Memory B cell (primary cell): Measurements from ENCODE around the gene CEP55.

Source experiments
- ATAC-seq: fragments of 150-1000 bp; cut with Tn5 transposase; 2 replicates; pipeline ENCODE4 v1.10.0; 2021; ENCODE audit warnings: low read depth, mild to moderate bottlenecking, moderate library complexity
- DNase-seq, 2 donors: peaks; one replicate each; pipeline ENCODE4 v3.0.0; 2022; ENCODE audit warnings: low spot score in 2 of 2
- H3K27ac Mint-ChIP-seq: one replicate; pipeline ENCODE4 v1.8.0; 2022; ENCODE audit warnings: mild to moderate bottlenecking, moderate library complexity, mixed read lengths
- H3K27me3 Mint-ChIP-seq: one replicate; pipeline ENCODE4 v1.8.0; 2022; ENCODE audit warnings: mixed read lengths
- H3K36me3 Mint-ChIP-seq: one replicate; pipeline ENCODE4 v1.8.0; 2022; ENCODE audit warnings: mild to moderate bottlenecking, mixed read lengths
- H3K4me1 Mint-ChIP-seq: one replicate; pipeline ENCODE4 v1.8.0; 2022; ENCODE audit warnings: mixed read lengths
- H3K4me3 Mint-ChIP-seq: one replicate; pipeline ENCODE4 v1.8.0; 2022; ENCODE audit warnings: mild to moderate bottlenecking, moderate library complexity, mixed read lengths
- H3K9me3 Mint-ChIP-seq: one replicate; pipeline ENCODE4 v1.8.0; 2022; ENCODE audit warnings: mixed read lengths

Gene CEP55

DNA sequence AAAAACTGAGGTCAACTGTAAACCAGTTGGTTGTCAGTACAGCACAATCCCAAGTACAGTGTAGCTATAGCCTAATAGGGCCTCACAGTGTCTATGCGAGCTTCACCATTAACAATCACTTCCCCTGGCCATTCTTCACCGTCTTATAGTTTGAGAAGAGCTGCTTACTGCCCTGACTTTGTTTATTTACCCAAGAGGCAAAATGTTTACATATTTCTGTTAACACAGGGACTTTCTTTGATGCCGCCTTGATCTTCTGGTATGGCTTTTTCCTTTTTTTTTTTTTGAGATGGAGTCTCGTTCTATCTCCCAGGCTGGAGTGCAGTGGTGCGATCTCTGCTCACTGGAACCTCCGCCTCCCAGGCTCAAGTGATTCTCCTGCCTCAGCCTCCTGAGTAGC, 17.5 kb upstream of the CEP55 start:
- H3K9me3 Mint-ChIP-seq = no peaks in the 10 kb centered on the region
- H3K4me3 Mint-ChIP-seq = no peak overlapping the region
- ATAC-seq (no peak), DNase-seq (no peak)
- peaks cover 11% of the 10 kb centered on the region for H3K4me1 Mint-ChIP-seq
- no peaks in the 10 kb centered on the region for H3K36me3 Mint-ChIP-seq
- peaks cover 2% of the 10 kb centered on the region for H3K27me3 Mint-ChIP-seq
- no peak overlapping the region for H3K27ac Mint-ChIP-seq

DNA sequence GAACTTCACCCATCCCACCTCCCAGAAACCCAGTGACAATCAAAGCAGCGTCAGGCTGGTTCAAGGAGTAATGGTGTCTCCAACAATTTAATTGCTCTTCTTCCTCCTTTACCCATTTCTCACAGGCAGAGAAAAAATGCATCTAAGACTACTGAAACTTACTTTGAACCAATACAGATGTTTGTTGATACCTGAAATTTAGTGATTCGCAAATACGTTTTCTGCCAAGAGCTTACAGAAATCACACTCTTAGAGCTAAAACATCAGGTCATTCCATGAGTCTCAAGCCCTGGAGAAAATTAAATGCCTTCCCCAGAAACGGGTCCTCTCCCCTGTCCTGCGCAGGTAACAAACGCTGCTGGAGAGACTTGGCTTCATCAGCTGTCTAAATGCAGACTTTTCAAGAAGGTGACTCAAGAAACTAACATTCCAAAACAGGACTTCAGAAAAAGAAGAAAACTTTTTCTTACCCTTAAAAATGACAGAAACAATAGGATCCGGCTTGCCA, 14.7 kb upstream of the CEP55 start:
- peaks cover 11% of the 10 kb centered on the region for H3K4me1 Mint-ChIP-seq
- peaks cover 2% of the 10 kb centered on the region for H3K27me3 Mint-ChIP-seq
- no peak for ATAC-seq
- no peaks in the 10 kb centered on the region for H3K9me3 Mint-ChIP-seq
- peak overlapping the region; percentile 85 for H3K4me3 Mint-ChIP-seq
- H3K36me3 Mint-ChIP-seq = no peaks in the 10 kb centered on the region
- peak overlapping the region; percentile 66 for H3K27ac Mint-ChIP-seq
- no peak for DNase-seq

DNA sequence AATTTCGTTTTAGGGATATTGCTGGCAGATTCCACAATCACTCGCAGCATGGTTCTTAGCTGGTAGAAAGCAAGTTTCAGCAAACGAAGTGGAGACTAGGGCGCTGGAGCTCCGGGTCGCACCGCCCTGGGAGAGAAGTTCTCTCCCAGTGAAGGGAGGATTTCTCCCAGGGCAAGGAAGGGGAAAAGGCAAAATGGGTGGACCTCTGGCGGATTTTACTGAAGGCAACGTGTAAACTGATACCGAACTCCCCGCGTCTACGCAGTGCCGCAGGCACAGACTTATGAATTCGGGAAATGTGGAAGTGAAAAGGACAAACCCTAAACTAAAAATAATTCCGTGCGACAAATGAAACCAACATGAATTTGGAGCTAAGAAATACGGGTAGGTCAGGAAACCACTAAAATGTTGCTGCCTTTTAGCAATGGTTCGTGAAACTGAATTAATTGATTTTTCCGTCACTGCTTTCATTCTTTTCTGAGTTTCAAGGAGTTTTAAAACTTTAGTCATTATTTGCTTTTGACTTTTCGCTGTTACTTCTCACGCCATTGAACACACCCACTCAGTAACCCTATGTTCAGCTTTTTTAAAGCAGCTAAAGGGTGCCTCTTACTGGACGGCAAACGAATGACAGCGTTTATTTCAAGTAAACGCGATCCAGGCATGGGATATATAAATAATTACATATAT, 14.1 kb upstream of the CEP55 start, which contains the start of gene MYOF:
Gene MYOF, minus strand, starts transcription at position 190 of the 690 bp plus-strand sequence. Its CDS starts 140 bp downstream, at position 50.
- Mint-ChIP-seq H3K9me3 (no peaks in the 10 kb centered on the region), H3K4me1 (peaks cover 11% of the 10 kb centered on the region), H3K36me3 (no peaks in the 10 kb centered on the region), H3K27me3 (no peaks in the 10 kb centered on the region), H3K27ac (peak within 1 kb of the TSS; percentile 66), H3K4me3 (peak within 1 kb of the TSS; percentile 85)
- ATAC-seq (peak; percentile 76), DNase-seq (peak; percentile 27 to 55)

DNA sequence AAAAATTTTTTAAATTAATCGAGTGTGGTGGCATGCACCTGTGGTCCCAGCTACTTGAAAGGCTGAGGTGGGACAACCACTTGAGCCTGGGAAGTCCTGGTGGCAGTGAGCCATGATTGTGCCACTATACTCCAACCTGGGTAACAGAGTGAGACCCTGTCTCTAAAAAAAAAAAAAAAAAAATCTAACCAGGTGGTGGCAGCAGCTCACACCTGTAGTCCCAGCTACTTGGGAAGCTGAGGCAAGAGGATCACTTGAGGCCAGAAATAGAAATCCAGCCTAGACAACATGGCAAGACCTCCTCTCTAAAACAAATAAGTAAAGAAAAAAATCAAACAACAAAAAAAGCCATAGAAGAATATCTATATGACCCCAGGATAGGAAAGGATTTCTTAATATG, 10.7 kb upstream of the CEP55 start:
- Mint-ChIP-seq H3K27me3 (peaks cover 10% of the 10 kb centered on the region), H3K27ac (no peak overlapping the region), H3K36me3 (no peaks in the 10 kb centered on the region), H3K4me1 (peaks cover 11% of the 10 kb centered on the region), H3K9me3 (no peaks in the 10 kb centered on the region), H3K4me3 (no peak overlapping the region)
- no peak for ATAC-seq
- DNase-seq = no peak

DNA sequence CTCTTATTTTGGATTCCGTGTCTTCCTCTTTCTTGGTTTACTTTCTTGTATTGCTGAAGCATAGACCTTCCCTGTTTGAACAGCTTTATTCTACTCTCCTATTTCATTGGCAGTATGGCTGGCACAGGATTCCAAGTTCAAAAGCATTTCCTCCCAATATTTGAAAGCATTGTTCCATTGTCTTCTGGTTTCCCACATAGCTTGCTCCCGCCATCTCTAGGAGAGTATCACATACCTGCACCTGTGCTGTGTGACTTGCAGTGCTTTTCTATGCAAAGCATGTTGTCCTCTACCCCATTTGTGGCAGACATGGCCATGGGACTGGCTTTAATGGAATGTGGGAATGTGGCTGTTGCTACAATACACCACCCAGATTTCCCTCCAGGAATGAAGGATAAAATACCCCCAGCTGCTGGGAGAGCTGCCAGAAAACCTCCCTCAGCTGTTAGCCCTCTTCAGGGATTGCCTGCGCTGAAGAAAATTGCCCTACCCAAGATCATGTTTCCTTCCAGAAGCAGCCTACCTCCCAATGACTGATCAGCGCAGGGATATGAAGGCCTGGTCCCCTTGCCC, 7.4 kb upstream of the CEP55 start:
- H3K36me3 Mint-ChIP-seq = no peaks in the 10 kb centered on the region
- no peaks in the 10 kb centered on the region for H3K4me1 Mint-ChIP-seq
- H3K27me3 Mint-ChIP-seq = peaks cover 16% of the 10 kb centered on the region
- no peaks in the 10 kb centered on the region for H3K9me3 Mint-ChIP-seq
- no peak overlapping the region for H3K4me3 Mint-ChIP-seq
- no peak overlapping the region for H3K27ac Mint-ChIP-seq
- DNase-seq = no peak
- ATAC-seq = no peak

DNA sequence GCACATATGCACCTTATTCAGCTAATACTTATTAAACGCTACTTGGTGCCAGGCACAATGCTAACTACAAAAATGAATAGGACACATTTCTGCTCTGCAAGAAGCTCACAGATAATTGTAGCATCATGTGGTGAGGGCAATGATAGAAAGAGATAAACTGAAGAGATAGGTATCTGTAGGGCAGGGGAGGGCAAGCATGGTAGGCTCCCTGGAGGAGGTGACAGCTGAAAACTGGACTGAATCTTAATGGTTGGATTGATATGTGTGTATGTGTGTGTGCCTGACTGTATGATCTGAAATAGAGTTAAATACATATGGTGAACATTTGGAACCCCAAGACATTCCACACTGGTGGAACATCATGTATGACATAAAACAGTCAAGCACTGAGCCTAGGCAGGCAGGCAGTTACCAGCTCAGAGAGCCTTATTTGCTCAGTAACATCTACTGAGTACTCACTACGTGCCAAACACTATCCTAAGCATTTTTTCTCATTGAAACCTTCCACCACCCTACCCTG, 4.8 kb upstream of the CEP55 start:
- H3K36me3 Mint-ChIP-seq = no peaks in the 10 kb centered on the region
- H3K27ac Mint-ChIP-seq = no peak overlapping the region
- H3K9me3 Mint-ChIP-seq = no peaks in the 10 kb centered on the region
- ATAC-seq (no peak), DNase-seq (no peak)
- no peak overlapping the region for H3K4me3 Mint-ChIP-seq
- H3K4me1 Mint-ChIP-seq = peaks cover 4% of the 10 kb centered on the region
- H3K27me3 Mint-ChIP-seq = peaks cover 19% of the 10 kb centered on the region

DNA sequence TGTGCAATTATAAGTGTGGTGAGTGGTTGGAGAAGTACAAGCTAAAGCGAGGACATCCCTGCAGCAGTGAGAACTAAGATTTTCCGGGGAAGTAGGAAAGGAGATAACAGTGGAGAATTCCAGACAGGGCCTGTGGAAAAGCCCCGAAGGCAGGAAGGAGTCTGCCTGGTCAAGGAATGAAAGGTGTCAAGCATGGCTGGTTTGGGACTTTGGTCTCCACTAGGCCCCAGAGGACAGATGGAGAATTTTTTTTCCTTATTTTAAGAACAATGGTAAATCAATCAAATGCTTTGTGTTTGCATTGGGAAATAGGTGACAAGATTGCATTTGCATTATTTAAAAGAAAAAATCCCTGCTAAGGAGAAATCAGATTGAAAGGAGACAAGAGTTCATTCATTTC, 3.2 kb upstream of the CEP55 start:
- Mint-ChIP-seq H3K4me3 (no peak overlapping the region), H3K9me3 (no peaks in the 10 kb centered on the region), H3K4me1 (peaks cover 14% of the 10 kb centered on the region), H3K27ac (no peak overlapping the region), H3K27me3 (peaks cover 15% of the 10 kb centered on the region), H3K36me3 (no peaks in the 10 kb centered on the region)
- ATAC-seq = no peak
- DNase-seq = no peak

DNA sequence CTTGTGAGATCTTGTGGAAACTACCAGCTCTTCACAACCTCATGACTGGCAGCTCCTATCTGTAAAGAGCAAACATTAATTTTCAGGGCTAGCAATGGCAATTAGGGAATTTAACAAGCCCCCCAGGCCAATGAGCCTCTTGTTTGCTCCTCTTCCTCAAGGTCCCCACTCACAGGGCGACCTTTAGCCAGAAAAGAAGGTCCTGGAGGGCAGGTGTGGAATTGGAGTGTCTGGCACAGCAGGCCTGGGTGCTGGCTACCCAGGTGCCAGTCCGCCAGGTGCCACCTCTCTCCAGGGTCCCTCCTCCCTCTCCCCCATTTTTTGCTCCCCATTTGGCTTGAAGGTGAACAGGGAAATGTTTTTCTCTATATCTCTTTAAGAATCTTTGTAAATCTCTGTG, 1.9 kb upstream of the CEP55 start:
- Mint-ChIP-seq H3K9me3 (no peaks in the 10 kb centered on the region), H3K4me3 (no peak overlapping the region)

DNA sequence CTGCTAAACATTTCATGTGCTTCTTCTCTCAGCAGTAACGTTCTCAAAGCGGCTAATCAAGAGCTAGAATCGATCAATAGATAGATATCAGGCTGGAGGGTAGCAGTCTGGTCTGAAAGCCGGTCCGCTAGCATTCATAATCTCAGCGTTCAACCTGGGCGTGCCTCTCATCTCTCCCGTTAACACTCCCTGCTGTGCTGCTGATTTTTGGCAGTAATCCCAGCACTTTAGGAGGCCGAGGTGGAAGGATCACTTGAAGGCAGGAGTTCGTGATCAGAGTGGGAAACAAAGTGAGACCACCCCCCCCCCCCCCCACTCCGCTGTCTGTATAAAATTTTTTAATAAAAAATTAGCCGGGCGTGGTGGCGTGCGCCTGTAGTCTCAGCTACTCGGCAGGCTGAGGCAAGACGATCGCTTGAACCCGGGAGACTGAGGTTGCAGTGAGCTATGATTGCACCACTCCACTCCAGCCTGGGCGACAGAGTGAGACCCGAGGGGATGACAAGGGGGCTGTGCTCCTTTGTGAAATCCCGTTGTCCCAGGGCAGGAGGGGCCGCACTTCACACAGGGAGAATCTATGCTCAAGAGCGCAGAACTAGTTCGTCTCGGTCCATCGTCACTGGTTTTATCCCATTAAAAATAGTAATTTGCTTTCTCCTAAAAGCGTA, 624 bp upstream of the CEP55 start:
- Mint-ChIP-seq H3K36me3 (no peaks in the 10 kb centered on the region), H3K27me3 (peaks cover 8% of the 10 kb centered on the region)
- peak; percentile 9 for ATAC-seq

More for the DNA sequence above, 1.9 kb upstream of the CEP55 start:
- DNase-seq (no peak), ATAC-seq (no peak)
- Mint-ChIP-seq H3K4me1 (peaks cover 16% of the 10 kb centered on the region), H3K36me3 (no peaks in the 10 kb centered on the region), H3K27ac (no peak overlapping the region), H3K27me3 (peaks cover 10% of the 10 kb centered on the region)

DNA sequence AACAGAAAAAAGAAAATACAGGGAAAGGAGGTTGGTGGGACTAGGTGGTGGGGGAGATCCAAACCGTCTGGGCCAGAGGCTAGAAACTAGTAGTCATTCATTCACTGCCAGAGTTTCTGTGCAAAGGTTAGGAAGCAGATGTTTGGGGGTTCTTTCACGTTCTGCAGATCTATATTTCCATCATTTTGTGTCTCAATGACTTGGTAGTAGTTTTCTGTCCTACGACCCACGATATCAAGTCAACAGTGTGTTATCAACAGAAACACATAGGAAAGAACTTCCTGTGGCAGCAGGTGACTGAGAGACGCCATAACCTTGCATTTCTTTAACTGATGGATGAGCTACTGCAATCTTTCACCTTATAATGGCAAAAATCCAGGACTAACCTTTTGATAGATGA, 1.8 kb downstream of the CEP55 start:
- Mint-ChIP-seq H3K27me3 (peaks cover 3% of the 10 kb centered on the region), H3K4me1 (peaks cover 19% of the 10 kb centered on the region), H3K4me3 (peak overlapping the region; percentile 92), H3K36me3 (no peaks in the 10 kb centered on the region), H3K9me3 (no peaks in the 10 kb centered on the region), H3K27ac (peak overlapping the region; percentile 72)
- DNase-seq = no peak
- no peak for ATAC-seq

More for the DNA sequence above, 624 bp upstream of the CEP55 start:
- Mint-ChIP-seq H3K4me1 (peaks cover 16% of the 10 kb centered on the region), H3K4me3 (peak overlapping the region; percentile 92), H3K27ac (peak overlapping the region; percentile 83), H3K9me3 (no peaks in the 10 kb centered on the region)
- DNase-seq = peak in 1 of 2 donors; percentile 16

DNA sequence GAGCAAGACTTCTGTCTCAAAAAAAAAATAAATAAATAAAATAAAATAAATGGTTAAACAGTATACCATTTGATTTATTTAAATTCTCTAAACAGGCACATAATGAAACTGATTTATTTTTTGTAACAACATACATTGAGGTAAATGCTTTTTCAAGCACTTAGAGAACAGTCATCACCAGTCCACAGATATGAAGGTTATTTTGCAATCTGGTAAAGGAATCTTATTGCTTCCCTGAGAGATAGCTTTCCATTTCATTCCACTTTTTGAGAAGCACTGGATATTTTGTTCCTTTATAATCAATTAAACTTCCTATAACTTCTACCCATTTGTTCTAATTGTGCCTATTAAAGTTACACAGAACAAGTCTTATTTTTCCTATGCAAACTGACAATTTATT, 5.2 kb downstream of the CEP55 start:
- ATAC-seq (no peak), DNase-seq (no peak)
- H3K27me3 Mint-ChIP-seq = no peaks in the 10 kb centered on the region
- no peaks in the 10 kb centered on the region for H3K36me3 Mint-ChIP-seq
- no peak overlapping the region for H3K27ac Mint-ChIP-seq
- H3K4me3 Mint-ChIP-seq = no peak overlapping the region
- H3K9me3 Mint-ChIP-seq = no peaks in the 10 kb centered on the region
- H3K4me1 Mint-ChIP-seq = peaks cover 15% of the 10 kb centered on the region

DNA sequence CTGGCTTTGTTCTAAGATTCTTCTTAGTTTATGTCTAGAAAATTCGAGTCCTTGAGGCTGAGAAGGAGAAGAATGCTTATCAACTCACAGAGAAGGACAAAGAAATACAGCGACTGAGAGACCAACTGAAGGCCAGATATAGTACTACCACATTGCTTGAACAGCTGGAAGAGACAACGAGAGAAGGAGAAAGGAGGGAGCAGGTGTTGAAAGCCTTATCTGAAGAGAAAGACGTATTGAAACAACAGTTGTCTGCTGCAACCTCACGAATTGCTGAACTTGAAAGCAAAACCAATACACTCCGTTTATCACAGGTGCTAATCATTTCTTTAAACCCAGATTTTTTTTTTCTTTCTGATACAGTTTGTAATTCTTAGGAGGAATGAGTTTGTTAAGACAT, 6.7 kb downstream of the CEP55 start:
- Mint-ChIP-seq H3K27me3 (no peaks in the 10 kb centered on the region), H3K4me1 (peaks cover 5% of the 10 kb centered on the region), H3K36me3 (no peaks in the 10 kb centered on the region), H3K9me3 (no peaks in the 10 kb centered on the region), H3K4me3 (peak overlapping the region; percentile 9), H3K27ac (no peak overlapping the region)
- DNase-seq (no peak), ATAC-seq (peak; percentile 21)

DNA sequence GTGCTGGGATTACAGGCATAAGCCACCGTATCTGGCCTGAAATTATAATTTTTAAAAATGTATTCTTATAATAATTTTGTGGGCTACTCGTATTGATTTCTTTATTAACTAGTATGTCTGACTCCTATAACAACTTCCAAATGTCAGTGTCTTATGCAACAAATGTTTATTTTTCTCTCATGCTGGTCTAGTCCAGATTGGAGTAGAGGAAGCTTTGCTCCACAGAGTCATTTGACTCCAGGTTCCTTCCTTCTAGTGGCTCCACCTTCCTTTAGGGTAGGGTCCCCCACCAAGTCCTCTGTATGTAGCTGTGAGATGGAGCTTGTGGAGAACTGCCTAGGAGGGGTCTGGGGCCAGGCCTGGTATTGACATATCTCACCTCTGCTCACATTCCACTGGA, 8.7 kb downstream of the CEP55 start:
- Mint-ChIP-seq H3K36me3 (no peaks in the 10 kb centered on the region), H3K27ac (no peak overlapping the region), H3K9me3 (no peaks in the 10 kb centered on the region), H3K4me1 (peaks cover 3% of the 10 kb centered on the region), H3K27me3 (no peaks in the 10 kb centered on the region), H3K4me3 (no peak overlapping the region)
- no peak for DNase-seq
- no peak for ATAC-seq

DNA sequence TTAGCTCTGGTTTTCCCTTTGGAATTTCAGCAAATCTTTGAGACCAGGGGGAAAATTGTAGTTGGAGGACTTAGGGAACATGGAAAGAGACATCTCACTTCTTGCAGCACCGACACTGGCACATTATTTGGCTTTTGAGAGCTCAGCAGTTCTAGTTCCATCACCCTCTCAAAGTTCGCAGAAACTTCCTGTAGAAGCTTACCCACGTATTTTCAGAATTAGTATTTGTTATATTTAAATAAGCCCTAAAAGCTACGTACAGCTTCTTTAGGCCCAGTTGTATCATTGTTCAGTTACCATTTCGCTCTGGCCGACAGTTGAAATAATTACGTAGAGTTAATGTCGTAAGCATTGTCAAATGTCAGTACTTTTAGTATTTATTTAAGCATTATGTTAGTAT, 13.4 kb downstream of the CEP55 start:
- no peaks in the 10 kb centered on the region for H3K27me3 Mint-ChIP-seq
- H3K36me3 Mint-ChIP-seq = no peaks in the 10 kb centered on the region
- H3K4me1 Mint-ChIP-seq = peaks cover 3% of the 10 kb centered on the region
- no peak overlapping the region for H3K4me3 Mint-ChIP-seq
- H3K9me3 Mint-ChIP-seq = no peaks in the 10 kb centered on the region
- H3K27ac Mint-ChIP-seq = no peak overlapping the region
- DNase-seq (no peak), ATAC-seq (no peak)
